Endothelial cell of umbilical vein (primary cell): ENCODE results near the gene ENHO.

ENCODE experiments used
- FOS ChIP-seq: IDR thresholded peaks from 2 replicates; pipeline ENCODE4 v1.6.1; 2011; ENCODE audit warnings: mild to moderate bottlenecking, low read length, moderate library complexity, borderline replicate concordance; ENCODE audit not compliant: insufficient read depth
- GATA2 ChIP-seq: IDR thresholded peaks from 2 replicates; pipeline ENCODE4 v1.7.0; 2011; ENCODE audit warnings: low read depth, mild to moderate bottlenecking, moderate library complexity, mixed read lengths, low read length; ENCODE audit not compliant: insufficient read length, insufficient read depth
- POLR2A ChIP-seq: IDR thresholded peaks from 2 replicates; pipeline ENCODE4 v1.6.1; 2012; ENCODE audit warnings: low read depth, mild to moderate bottlenecking, control low read depth, low read length
- TF ChIP-seq, protein P1 (sequence below), 2 donors: IDR thresholded peaks; 1 replicate in 1 of 2; 2 replicates in 1 of 2; pipeline ENCODE4 v1.5.1; 2011; ENCODE audit warnings: low read length in 2 of 2, mild to moderate bottlenecking in 2 of 2, moderate library complexity in 2 of 2, control low read depth in 1 of 2, inconsistent platforms in 1 of 2, low read depth in 1 of 2; ENCODE audit not compliant: insufficient read depth in 1 of 2; ENCODE audit errors: extremely low read depth in 1 of 2
- TF ChIP-seq, protein P2 (sequence below): IDR thresholded peaks from 2 replicates; pipeline ENCODE4 v1.6.1; 2011; ENCODE audit not compliant: insufficient read depth, insufficient read length

DNA sequence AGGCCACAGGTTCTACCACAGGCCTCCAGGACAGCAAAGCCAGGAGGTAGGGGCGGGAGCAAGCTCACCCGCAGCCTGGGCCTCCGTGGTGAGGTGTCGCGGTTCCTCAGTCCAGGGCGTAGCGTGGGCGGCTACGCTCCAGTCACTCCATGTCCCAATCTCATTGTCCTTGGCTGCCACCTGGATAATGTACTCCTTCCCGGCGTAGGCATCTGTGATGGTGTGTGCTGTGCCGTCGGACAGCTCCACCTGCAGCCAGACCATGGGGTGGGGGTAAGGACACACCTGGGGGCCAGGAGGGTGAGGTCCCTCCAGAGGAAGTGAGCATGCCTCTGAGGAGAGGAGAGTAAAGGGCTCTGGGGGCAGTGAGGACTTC lies 29.8 kb upstream of the ENHO start:
- no peak for TF ChIP-seq POLR2A
- TF ChIP-seq, protein P1, sequence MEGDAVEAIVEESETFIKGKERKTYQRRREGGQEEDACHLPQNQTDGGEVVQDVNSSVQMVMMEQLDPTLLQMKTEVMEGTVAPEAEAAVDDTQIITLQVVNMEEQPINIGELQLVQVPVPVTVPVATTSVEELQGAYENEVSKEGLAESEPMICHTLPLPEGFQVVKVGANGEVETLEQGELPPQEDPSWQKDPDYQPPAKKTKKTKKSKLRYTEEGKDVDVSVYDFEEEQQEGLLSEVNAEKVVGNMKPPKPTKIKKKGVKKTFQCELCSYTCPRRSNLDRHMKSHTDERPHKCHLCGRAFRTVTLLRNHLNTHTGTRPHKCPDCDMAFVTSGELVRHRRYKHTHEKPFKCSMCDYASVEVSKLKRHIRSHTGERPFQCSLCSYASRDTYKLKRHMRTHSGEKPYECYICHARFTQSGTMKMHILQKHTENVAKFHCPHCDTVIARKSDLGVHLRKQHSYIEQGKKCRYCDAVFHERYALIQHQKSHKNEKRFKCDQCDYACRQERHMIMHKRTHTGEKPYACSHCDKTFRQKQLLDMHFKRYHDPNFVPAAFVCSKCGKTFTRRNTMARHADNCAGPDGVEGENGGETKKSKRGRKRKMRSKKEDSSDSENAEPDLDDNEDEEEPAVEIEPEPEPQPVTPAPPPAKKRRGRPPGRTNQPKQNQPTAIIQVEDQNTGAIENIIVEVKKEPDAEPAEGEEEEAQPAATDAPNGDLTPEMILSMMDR (IDR thresholded peaks at IDR 0.05; ENCODE audit: extremely low read depth in 1 of 2, insufficient read depth in 1 of 2, low read depth in 1 of 2, low read length in 2 of 2) = no peak
- no peak for TF ChIP-seq FOS
- TF ChIP-seq, protein P2, sequence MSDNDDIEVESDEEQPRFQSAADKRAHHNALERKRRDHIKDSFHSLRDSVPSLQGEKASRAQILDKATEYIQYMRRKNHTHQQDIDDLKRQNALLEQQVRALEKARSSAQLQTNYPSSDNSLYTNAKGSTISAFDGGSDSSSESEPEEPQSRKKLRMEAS = no peak
- no peak for TF ChIP-seq GATA2
